ENCODE measurements around the gene FHIT.
A peak's percentile ranks its signal among the peaks of the same experiment; 100 is the strongest.

The FHIT gene

GRCh38 chr3:60343831-60344230, 907.4 kb downstream of the FHIT start:
- TF ChIP-seq CTCF (IDR thresholded peaks at IDR 0.05; ENCODE audit: low read depth, low read length): no peak
- DNase-seq (ENCODE audit: low read depth in 2 of 2): no peak
- H3K4me3 ChIP-seq (replicated peaks in 1 of 2; ENCODE audit: low read depth in 2 of 2, low read length in 2 of 2): no peak overlapping the region

GRCh38 chr3:60339304-60339703, 911.9 kb downstream of the FHIT start:
- no peak for DNase-seq (ENCODE audit: low read depth in 2 of 2)
- TF ChIP-seq CTCF (IDR thresholded peaks at IDR 0.05; ENCODE audit: low read depth, low read length): no peak
- no peak overlapping the region for H3K4me3 ChIP-seq (replicated peaks in 1 of 2; ENCODE audit: low read depth in 2 of 2, low read length in 2 of 2)

- no peak overlapping the region for H3K4me3 ChIP-seq (replicated peaks in 1 of 2; ENCODE audit: low read depth in 2 of 2, low read length in 2 of 2)
- DNase-seq (ENCODE audit: low read depth in 2 of 2): no peak
- TF ChIP-seq CTCF (IDR thresholded peaks at IDR 0.05; ENCODE audit: low read depth, low read length): no peak
Observed at GRCh38 chr3:60337421-60337820, 913.8 kb downstream of the FHIT start.

GRCh38 chr3:60336061-60336460, 915.2 kb downstream of the FHIT start:
- no peak overlapping the region for H3K4me3 ChIP-seq (replicated peaks in 1 of 2; ENCODE audit: low read depth in 2 of 2, low read length in 2 of 2)

GRCh38 chr3:60333710-60334109, 917.5 kb downstream of the FHIT start:
- no peak for DNase-seq (ENCODE audit: low read depth in 2 of 2)
- no peak overlapping the region for H3K4me3 ChIP-seq (replicated peaks in 1 of 2; ENCODE audit: low read depth in 2 of 2, low read length in 2 of 2)
- no peak for TF ChIP-seq CTCF (IDR thresholded peaks at IDR 0.05; ENCODE audit: low read depth, low read length)

More at GRCh38 chr3:60336061-60336460, 915.2 kb downstream of the FHIT start:
- DNase-seq (ENCODE audit: low read depth in 2 of 2): no peak
- TF ChIP-seq CTCF (IDR thresholded peaks at IDR 0.05; ENCODE audit: low read depth, low read length): no peak

GRCh38 chr3:60330107-60330506, 921.1 kb downstream of the FHIT start:
- TF ChIP-seq CTCF (IDR thresholded peaks at IDR 0.05; ENCODE audit: low read depth, low read length): no peak
- no peak overlapping the region for H3K4me3 ChIP-seq (replicated peaks in 1 of 2; ENCODE audit: low read depth in 2 of 2, low read length in 2 of 2)
- DNase-seq (ENCODE audit: low read depth in 2 of 2): no peak

- H3K4me3 ChIP-seq (replicated peaks in 1 of 2; ENCODE audit: low read depth in 2 of 2, low read length in 2 of 2): no peak overlapping the region
- DNase-seq (ENCODE audit: low read depth in 2 of 2): peak in 1 of 2 donors; percentile 51
- TF ChIP-seq CTCF (IDR thresholded peaks at IDR 0.05; ENCODE audit: low read depth, low read length): no peak
Observed at GRCh38 chr3:60325610-60326170, 925.6 kb downstream of the FHIT start.

Measured in cardiac fibroblast (primary cell).